NT2/D1 (cell line): ENCODE measurements around the gene PLCG1.

ENCODE experiments used
- DNase-seq: peaks from one replicate; pipeline ENCODE4 v3.0.0-alpha.2; 2011; ENCODE audit warnings: low read depth, low spot score
- H3K27me3 ChIP-seq: 2 replicates; pipeline ENCODE4 v1.6.0; 2011; ENCODE audit warnings: mild to moderate bottlenecking; ENCODE audit not compliant: insufficient read length, insufficient read depth
- H3K36me3 ChIP-seq: 2 replicates; pipeline ENCODE4 v1.6.1; 2011; ENCODE audit warnings: mild to moderate bottlenecking, low read length, mixed read lengths; ENCODE audit not compliant: insufficient read depth, insufficient read length
- H3K4me1 ChIP-seq: 2 replicates; pipeline ENCODE4 v1.5.1; 2011; ENCODE audit not compliant: insufficient read depth, insufficient read length
- H3K4me3 ChIP-seq: 2 replicates; pipeline ENCODE4 v1.5.1; 2011; ENCODE audit warnings: low read depth; ENCODE audit not compliant: insufficient read length
- H3K9ac ChIP-seq: 2 replicates; pipeline ENCODE4 v1.6.0; 2011; ENCODE audit warnings: low read depth; ENCODE audit not compliant: insufficient read length
- H3K9me3 ChIP-seq: 2 replicates; pipeline ENCODE4 v1.5.1; 2011; ENCODE audit warnings: mild to moderate bottlenecking, low read length; ENCODE audit not compliant: insufficient read depth
- SUZ12 ChIP-seq: IDR thresholded peaks from 2 replicates; pipeline ENCODE4 v1.6.1; 2011; ENCODE audit not compliant: insufficient read length, insufficient read depth; ENCODE audit errors: extremely low read depth
- YY1 ChIP-seq: IDR thresholded peaks from 2 replicates; pipeline ENCODE4 v1.6.1; 2011; ENCODE audit not compliant: insufficient read length, insufficient read depth
- ZNF274 ChIP-seq: IDR thresholded peaks from 2 replicates; pipeline ENCODE4 v1.6.1; 2011; ENCODE audit warnings: mild to moderate bottlenecking, low read depth, low read length

PLCG1 gene

DNA sequence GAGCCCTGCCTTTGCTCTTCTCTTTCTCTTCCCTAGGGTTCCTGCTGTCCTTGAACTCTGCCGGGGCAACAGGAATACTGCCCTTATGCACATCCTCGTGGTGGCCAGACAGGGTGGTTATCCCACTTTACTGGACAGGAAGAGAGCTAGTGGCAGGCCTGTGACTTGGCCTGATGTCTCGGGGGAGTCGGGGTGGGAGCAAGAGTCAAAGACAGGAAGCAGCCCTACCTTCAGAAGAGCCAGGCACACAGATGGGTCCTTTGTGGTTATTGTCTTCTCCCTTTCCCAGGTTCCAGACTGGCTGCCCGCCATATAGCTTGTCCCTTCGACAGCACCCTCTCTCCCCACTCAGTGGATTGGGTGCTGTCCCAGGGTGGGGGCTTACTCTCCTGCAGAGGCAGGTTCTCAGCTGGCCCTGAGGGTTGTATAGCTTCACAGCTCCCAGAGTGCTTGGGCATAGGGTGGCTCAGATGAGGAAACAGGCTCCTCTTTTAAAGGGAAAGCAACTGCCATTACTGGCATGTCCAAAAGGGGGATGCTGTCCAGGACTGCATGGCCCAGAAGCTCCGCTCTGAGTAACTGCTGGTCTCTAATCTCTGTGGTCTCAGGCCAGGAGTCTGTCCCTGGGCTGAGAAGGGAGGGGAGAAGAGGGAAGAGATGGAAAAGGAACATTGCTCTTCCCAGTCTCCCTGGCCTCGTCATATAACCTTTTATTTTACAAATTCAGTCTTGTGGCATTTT is 17.3 kb downstream of the PLCG1 start:
- Histone ChIP-seq H3K9ac (no peak overlapping the region), H3K27me3 (no peaks in the 10 kb centered on the region), H3K4me1 (peaks cover 24% of the 10 kb centered on the region), H3K36me3 (peaks cover 45% of the 10 kb centered on the region), H3K9me3 (no peaks in the 10 kb centered on the region), H3K4me3 (no peak overlapping the region)
- no peak for DNase-seq
- TF ChIP-seq SUZ12 (no peak), YY1 (no peak), ZNF274 (no peak)

DNA sequence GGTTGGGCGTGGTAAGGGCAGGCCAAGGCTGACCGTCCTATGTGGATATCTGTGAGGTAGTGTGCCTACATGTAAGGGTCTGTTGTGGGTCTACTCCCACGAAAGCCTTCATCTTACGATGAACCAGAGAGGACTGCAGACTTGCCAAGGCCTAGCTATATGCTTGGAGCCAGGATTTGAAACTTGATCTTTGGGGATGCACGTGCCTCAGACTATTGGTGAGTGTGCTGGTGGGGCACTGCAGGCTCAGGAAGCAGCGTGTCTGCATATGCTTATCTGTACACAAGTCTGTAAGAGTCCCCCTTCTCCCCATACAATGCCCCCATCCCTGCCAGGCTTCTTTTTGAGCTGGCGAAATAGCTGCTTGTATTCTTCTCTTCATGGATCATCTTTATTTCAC is 17.9 kb downstream of the PLCG1 start:
- no peak overlapping the region for H3K9ac ChIP-seq
- no peaks in the 10 kb centered on the region for H3K27me3 ChIP-seq
- no peak for TF ChIP-seq SUZ12
- no peak for TF ChIP-seq ZNF274
- TF ChIP-seq YY1, result no peak
- peaks cover 24% of the 10 kb centered on the region for H3K4me1 ChIP-seq
- peaks cover 52% of the 10 kb centered on the region for H3K36me3 ChIP-seq
- DNase-seq, result no peak
- no peak overlapping the region for H3K4me3 ChIP-seq
- H3K9me3 ChIP-seq, result no peaks in the 10 kb centered on the region

DNA sequence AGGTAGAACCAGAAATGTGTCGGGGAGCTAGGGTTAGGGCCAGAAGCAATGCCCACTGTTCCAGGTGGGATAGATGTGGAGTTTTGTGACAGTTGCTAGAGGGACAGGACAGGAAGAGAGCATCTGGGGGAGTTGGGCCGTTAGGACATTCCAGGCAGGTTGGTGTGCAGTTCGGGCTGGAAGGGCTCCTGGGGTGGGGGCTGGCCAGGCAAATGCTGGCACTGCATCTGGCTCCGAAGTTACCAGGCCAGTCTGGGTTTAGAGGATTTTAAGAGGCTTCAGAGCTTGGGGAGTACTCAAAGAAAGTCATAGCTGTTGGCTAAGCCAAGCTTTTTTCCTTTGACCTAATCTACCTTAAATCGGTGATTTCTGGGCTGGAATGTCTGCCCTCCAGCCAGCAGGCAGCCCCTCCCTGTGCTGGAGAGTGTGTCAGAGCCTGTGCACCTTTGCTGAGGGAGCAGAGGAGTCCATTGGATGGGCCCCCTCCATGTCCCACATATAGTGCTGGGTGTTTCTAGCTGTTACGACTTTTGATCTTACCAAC is 20.8 kb downstream of the PLCG1 start:
- no peak for DNase-seq
- no peak overlapping the region for H3K9ac ChIP-seq
- TF ChIP-seq SUZ12 (no peak), YY1 (no peak), ZNF274 (no peak)

DNA sequence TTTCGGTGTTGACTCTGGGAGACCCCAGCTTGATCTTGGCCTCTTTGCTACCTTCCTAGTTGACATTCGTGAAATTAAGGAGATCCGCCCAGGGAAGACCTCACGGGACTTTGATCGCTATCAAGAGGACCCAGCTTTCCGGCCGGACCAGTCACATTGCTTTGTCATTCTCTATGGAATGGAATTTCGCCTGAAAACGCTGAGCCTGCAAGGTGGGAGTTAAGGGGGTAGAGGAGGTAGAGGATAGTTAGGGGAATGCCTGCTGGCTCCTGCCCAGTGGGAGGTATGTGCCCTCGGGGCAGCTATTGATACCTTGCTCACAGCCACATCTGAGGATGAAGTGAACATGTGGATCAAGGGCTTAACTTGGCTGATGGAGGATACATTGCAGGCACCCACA is 22.2 kb downstream of the PLCG1 start:
- H3K4me3 ChIP-seq, result no peak overlapping the region
- no peaks in the 10 kb centered on the region for H3K9me3 ChIP-seq
- no peak overlapping the region for H3K9ac ChIP-seq
- peaks cover 80% of the 10 kb centered on the region for H3K36me3 ChIP-seq
- TF ChIP-seq ZNF274, result no peak
- TF ChIP-seq YY1, result no peak
- no peak for TF ChIP-seq SUZ12
- no peaks in the 10 kb centered on the region for H3K27me3 ChIP-seq
- no peak for DNase-seq
- peaks cover 24% of the 10 kb centered on the region for H3K4me1 ChIP-seq

More for the DNA sequence above, 20.8 kb downstream of the PLCG1 start:
- no peaks in the 10 kb centered on the region for H3K27me3 ChIP-seq
- H3K36me3 ChIP-seq, result peaks cover 71% of the 10 kb centered on the region
- no peaks in the 10 kb centered on the region for H3K9me3 ChIP-seq
- no peak overlapping the region for H3K4me3 ChIP-seq
- peaks cover 24% of the 10 kb centered on the region for H3K4me1 ChIP-seq

- Histone ChIP-seq H3K9me3 (no peaks in the 10 kb centered on the region), H3K4me1 (peaks cover 17% of the 10 kb centered on the region), H3K9ac (no peak overlapping the region), H3K27me3 (no peaks in the 10 kb centered on the region), H3K4me3 (no peak overlapping the region), H3K36me3 (peaks cover 80% of the 10 kb centered on the region)
- no peak for DNase-seq
- no peak for TF ChIP-seq SUZ12
- no peak for TF ChIP-seq ZNF274
- no peak for TF ChIP-seq YY1
These were observed 23.3 kb downstream of the PLCG1 start for GRCh38 chr20:41160686-41161085.

- no peaks in the 10 kb centered on the region for H3K27me3 ChIP-seq
- TF ChIP-seq ZNF274 (no peak), SUZ12 (no peak), YY1 (no peak)
- no peaks in the 10 kb centered on the region for H3K9me3 ChIP-seq
- H3K4me3 ChIP-seq, result no peak overlapping the region
- no peak for DNase-seq
- H3K36me3 ChIP-seq, result peaks cover 82% of the 10 kb centered on the region
- peaks cover 20% of the 10 kb centered on the region for H3K4me1 ChIP-seq
- no peak overlapping the region for H3K9ac ChIP-seq
These were observed 24.5 kb downstream of the PLCG1 start for GRCh38 chr20:41161886-41162285.

GRCh38 chr20:41162396-41162795 is 25.1 kb downstream of the PLCG1 start:
- Histone ChIP-seq H3K36me3 (peaks cover 87% of the 10 kb centered on the region), H3K27me3 (no peaks in the 10 kb centered on the region), H3K9ac (no peak overlapping the region), H3K4me3 (no peak overlapping the region), H3K9me3 (no peaks in the 10 kb centered on the region), H3K4me1 (peaks cover 21% of the 10 kb centered on the region)
- TF ChIP-seq YY1 (no peak), SUZ12 (no peak), ZNF274 (no peak)
- DNase-seq, result no peak
